ENCODE measurements around the gene CNOT9.

CNOT9 gene

DNA sequence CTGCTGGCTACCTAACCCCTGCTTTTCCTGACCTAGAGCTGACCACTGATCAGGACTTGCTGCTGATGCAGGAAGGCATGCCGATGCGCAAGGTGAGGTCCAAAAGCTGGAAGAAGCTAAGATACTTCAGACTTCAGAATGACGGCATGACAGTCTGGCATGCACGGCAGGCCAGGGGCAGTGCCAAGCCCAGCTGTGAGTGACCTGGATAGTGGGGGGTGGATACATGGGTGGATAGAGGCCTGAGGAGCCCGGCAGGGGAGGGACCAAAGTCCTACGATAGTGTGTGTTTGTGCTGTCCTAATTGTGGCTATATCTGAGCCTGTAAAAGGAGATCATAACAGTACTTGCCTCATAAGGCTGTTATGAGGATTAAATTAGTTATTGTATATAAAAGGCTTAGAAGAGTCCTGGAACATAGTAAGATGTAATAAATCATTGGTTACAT lies 47.3 kb downstream of the CNOT9 start:
- Histone ChIP-seq H3K27me3 (replicated peaks) (no peaks in the 10 kb centered on the region), H3K36me3 (replicated peaks) (no peaks in the 10 kb centered on the region), H3K27ac (no peak overlapping the region), H3K4me3 (ENCODE audit: low read depth, low read length) (no peak overlapping the region)
- DNase-seq = no peak
- in situ Hi-C loops (cut with HindIII; ENCODE audit: low pct_ligation_motif_present, low sequenced_read_pairs) = no loop called here
- TF ChIP-seq, protein P1, sequence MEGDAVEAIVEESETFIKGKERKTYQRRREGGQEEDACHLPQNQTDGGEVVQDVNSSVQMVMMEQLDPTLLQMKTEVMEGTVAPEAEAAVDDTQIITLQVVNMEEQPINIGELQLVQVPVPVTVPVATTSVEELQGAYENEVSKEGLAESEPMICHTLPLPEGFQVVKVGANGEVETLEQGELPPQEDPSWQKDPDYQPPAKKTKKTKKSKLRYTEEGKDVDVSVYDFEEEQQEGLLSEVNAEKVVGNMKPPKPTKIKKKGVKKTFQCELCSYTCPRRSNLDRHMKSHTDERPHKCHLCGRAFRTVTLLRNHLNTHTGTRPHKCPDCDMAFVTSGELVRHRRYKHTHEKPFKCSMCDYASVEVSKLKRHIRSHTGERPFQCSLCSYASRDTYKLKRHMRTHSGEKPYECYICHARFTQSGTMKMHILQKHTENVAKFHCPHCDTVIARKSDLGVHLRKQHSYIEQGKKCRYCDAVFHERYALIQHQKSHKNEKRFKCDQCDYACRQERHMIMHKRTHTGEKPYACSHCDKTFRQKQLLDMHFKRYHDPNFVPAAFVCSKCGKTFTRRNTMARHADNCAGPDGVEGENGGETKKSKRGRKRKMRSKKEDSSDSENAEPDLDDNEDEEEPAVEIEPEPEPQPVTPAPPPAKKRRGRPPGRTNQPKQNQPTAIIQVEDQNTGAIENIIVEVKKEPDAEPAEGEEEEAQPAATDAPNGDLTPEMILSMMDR (IDR thresholded peaks at IDR 0.05; ENCODE audit: low read depth, low read length, missing control alignments) = no peak

DNA sequence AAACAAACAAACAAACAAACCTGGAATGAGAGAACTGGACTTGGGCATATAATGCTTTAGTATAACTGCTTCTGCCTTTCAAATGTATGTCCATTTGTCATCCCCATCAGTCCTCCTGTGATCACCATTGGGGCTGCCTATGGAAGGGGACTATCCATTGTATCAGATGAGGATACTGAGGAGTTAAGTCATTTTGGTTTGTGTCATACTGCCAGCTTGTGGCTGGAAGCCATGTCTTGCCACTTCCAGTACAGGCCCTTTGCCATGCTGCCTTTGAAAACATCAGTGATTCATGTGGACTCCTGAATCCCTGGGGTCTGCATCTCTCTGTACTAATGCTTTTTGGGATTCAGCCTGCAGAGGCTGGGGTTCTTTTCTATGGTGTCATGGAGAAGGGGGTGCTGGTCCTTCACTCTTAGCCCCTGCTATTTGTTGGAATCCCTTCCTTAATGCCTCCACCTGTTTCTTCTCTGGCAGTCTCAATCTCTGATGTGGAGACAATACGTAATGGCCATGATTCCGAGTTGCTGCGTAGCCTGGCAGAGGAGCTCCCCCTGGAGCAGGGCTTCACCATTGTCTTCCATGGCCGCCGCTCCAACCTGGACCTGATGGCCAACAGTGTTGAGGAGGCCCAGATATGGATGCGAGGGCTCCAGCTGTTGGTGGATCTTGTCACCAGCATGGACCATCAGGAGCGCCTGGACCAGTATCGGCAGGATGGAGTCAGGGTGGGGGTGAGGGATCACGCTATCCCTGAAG lies 49.6 kb downstream of the CNOT9 start:
- in situ Hi-C loops (cut with HindIII; ENCODE audit: low pct_ligation_motif_present, low sequenced_read_pairs) = no loop called here
- DNase-seq = no peak
- Histone ChIP-seq H3K27me3 (replicated peaks) (no peaks in the 10 kb centered on the region), H3K27ac (no peak overlapping the region), H3K4me3 (ENCODE audit: low read depth, low read length) (no peak overlapping the region), H3K36me3 (replicated peaks) (no peaks in the 10 kb centered on the region)
- TF ChIP-seq, protein P1 (IDR thresholded peaks at IDR 0.05; ENCODE audit: low read depth, low read length, missing control alignments) = no peak

DNA sequence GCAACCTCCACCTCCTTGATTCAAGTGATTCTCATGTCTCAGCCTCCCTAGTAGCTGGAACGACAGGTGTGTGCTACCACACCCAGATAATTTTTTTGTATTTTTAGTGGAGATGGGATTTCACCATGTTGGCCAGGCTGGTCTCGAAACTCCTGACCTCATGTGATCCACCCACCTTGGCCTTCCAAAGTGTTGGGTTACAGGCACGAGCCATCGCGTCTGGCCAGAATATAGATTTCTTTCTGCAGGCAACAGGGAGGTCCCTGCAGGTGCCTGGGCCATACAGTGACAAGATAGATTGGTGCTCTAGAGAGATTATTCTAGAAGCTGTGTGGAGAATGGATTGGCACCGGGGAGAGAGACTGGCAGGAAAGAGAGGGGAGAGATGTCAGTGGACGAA lies 52.4 kb downstream of the CNOT9 start:
- Histone ChIP-seq H3K4me3 (ENCODE audit: low read depth, low read length) (no peak overlapping the region), H3K27ac (no peak overlapping the region), H3K36me3 (replicated peaks) (no peaks in the 10 kb centered on the region), H3K27me3 (replicated peaks) (no peaks in the 10 kb centered on the region)
- no peak for DNase-seq
- in situ Hi-C loops (cut with HindIII; ENCODE audit: low pct_ligation_motif_present, low sequenced_read_pairs) = no loop called here
- TF ChIP-seq, protein P1 (IDR thresholded peaks at IDR 0.05; ENCODE audit: low read depth, low read length, missing control alignments) = no peak

DNA sequence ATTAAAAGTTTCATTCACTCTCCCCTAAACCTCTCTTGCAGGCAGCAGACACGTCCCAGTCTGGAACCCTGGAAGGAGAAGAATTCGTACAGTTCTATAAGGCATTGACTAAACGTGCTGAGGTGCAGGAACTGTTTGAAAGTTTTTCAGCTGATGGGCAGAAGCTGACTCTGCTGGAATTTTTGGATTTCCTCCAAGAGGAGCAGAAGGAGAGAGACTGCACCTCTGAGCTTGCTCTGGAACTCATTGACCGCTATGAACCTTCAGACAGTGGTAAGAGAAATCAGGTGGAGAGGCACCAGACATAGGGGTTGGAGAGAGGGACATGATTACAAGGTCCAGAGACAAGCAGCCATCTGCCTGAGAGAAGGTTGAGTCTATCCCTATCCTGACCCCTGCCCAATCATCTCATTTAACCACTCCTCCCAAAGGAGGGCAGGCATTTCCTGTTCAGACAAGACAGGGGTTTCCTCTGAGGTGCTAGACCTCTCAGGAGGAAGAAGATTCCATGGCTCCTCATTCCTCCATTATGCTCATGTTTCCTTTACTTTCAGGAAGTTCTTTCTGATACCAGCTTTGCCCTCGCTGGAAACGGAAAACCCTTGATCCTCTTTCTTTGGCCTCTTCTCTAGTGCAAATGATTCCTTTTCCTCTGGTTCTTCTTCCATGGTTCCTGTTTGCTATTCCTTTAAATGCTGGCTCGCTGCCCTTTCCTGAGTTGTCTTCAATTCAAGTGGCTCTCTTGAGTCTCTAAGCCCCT lies 54.1 kb downstream of the CNOT9 start:
- H3K27ac ChIP-seq = no peak overlapping the region

DNA sequence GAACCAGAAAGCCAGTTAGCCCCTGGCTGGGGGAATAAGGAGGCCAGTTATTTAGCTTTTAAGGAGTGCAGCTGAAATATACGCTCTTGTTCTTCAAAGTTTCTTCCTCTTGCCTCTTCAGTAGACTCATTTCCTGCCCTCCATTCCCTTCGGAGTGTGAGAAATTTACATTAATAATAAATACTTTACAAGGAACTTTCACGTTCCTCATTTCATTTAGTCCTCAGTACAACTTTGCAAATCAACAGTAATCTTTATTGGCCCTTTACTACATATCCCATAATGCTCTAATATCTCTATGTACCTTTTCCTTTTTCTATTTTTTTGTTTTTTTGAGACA lies 54.7 kb downstream of the CNOT9 start:
- Histone ChIP-seq H3K4me3 (ENCODE audit: low read depth, low read length) (no peak overlapping the region), H3K36me3 (replicated peaks) (no peaks in the 10 kb centered on the region), H3K27me3 (replicated peaks) (no peaks in the 10 kb centered on the region), H3K27ac (no peak overlapping the region)
- TF ChIP-seq, protein P1 (IDR thresholded peaks at IDR 0.05; ENCODE audit: low read depth, low read length, missing control alignments) = no peak
- in situ Hi-C loops (cut with HindIII; ENCODE audit: low pct_ligation_motif_present, low sequenced_read_pairs) = no loop called here
- no peak for DNase-seq

More for the DNA sequence above, 54.1 kb downstream of the CNOT9 start:
- no peaks in the 10 kb centered on the region for H3K27me3 ChIP-seq (replicated peaks)
- TF ChIP-seq, protein P1 (IDR thresholded peaks at IDR 0.05; ENCODE audit: low read depth, low read length, missing control alignments) = no peak
- no peaks in the 10 kb centered on the region for H3K36me3 ChIP-seq (replicated peaks)
- no peak for DNase-seq
- in situ Hi-C loops (cut with HindIII; ENCODE audit: low pct_ligation_motif_present, low sequenced_read_pairs) = no loop called here
- H3K4me3 ChIP-seq (ENCODE audit: low read depth, low read length) = no peak overlapping the region
